ENCODE measurements around the gene PRRG4.
"Not testable (repeated sequence)": the region's sequence is repeated elsewhere in the genome, so short reads cannot be mapped to it uniquely, and the experiment has no call there.

The PRRG4 gene

GRCh38 chr11:32829680-32830412 lies at the start of gene PRRG4:
Gene PRRG4, plus strand, starts transcription at chr11:32829927. Its CDS starts 603 bp downstream, at chr11:32830530.
- peak; percentile 16 to 48 for DNase-seq (ENCODE audit: low read depth in 2 of 2)

GRCh38 chr11:32780839-32781238 lies 48.9 kb upstream of the PRRG4 start:
- not testable (repeated sequence) for DNase-seq (ENCODE audit: low read depth in 2 of 2)

- no peak for DNase-seq (ENCODE audit: low read depth in 2 of 2)
Measured at GRCh38 chr11:32781721-32782120, 48.0 kb upstream of the PRRG4 start.

- DNase-seq (ENCODE audit: low read depth in 2 of 2), result no peak
Measured at GRCh38 chr11:32785262-32785661, 44.5 kb upstream of the PRRG4 start.

- DNase-seq (ENCODE audit: low read depth in 2 of 2), result no peak
Measured at GRCh38 chr11:32786811-32787210, 42.9 kb upstream of the PRRG4 start.

GRCh38 chr11:32790916-32791315 lies 38.8 kb upstream of the PRRG4 start:
- no peak for DNase-seq (ENCODE audit: low read depth in 2 of 2)

- DNase-seq (ENCODE audit: low read depth in 2 of 2), result no peak
Measured at GRCh38 chr11:32792111-32792947, 37.4 kb upstream of the PRRG4 start.

- peak; percentile 19 to 51 for DNase-seq (ENCODE audit: low read depth in 2 of 2)
Measured at GRCh38 chr11:32792948-32793475, 36.7 kb upstream of the PRRG4 start.

- DNase-seq (ENCODE audit: low read depth in 2 of 2), result no peak
Measured at GRCh38 chr11:32794439-32794838, 35.3 kb upstream of the PRRG4 start, which contains the start of gene CCDC73. Gene CCDC73, minus strand, starts transcription at chr11:32794662. Its CDS starts 34,419 bp downstream, at chr11:32760243.

GRCh38 chr11:32796425-32796824 lies 33.3 kb upstream of the PRRG4 start:
- no peak for DNase-seq (ENCODE audit: low read depth in 2 of 2)

GRCh38 chr11:32809313-32809712 lies 20.4 kb upstream of the PRRG4 start:
- DNase-seq (ENCODE audit: low read depth in 2 of 2), result peak; percentile 36 to 54

GRCh38 chr11:32817181-32817851 lies 12.4 kb upstream of the PRRG4 start:
- DNase-seq (ENCODE audit: low read depth in 2 of 2), result no peak

- DNase-seq (ENCODE audit: low read depth in 2 of 2), result no peak
Measured at GRCh38 chr11:32817852-32818183, 11.9 kb upstream of the PRRG4 start.

- DNase-seq (ENCODE audit: low read depth in 2 of 2), result no peak
Measured at GRCh38 chr11:32819187-32819586, 10.5 kb upstream of the PRRG4 start.

- no peak for DNase-seq (ENCODE audit: low read depth in 2 of 2)
Measured at GRCh38 chr11:32820497-32820896, 9.2 kb upstream of the PRRG4 start.

GRCh38 chr11:32821517-32821916 lies 8.2 kb upstream of the PRRG4 start:
- DNase-seq (ENCODE audit: low read depth in 2 of 2), result no peak

GRCh38 chr11:32821917-32822560 lies 7.7 kb upstream of the PRRG4 start:
- no peak for DNase-seq (ENCODE audit: low read depth in 2 of 2)

- DNase-seq (ENCODE audit: low read depth in 2 of 2), result not testable (repeated sequence)
Measured at GRCh38 chr11:32823617-32824016, 6.1 kb upstream of the PRRG4 start.

- DNase-seq (ENCODE audit: low read depth in 2 of 2), result no peak
Measured at GRCh38 chr11:32826113-32826512, 3.6 kb upstream of the PRRG4 start.

GRCh38 chr11:32827276-32827675 lies 2.5 kb upstream of the PRRG4 start:
- no peak for DNase-seq (ENCODE audit: low read depth in 2 of 2)

- DNase-seq (ENCODE audit: low read depth in 2 of 2), result no peak
Measured at GRCh38 chr11:32829157-32829679, 509 bp upstream of the PRRG4 start.

- DNase-seq (ENCODE audit: low read depth in 2 of 2), result no peak
Measured at GRCh38 chr11:32830413-32830738, 649 bp downstream of the PRRG4 start.
